Body of pancreas (tissue), 4 donors: ENCODE measurements around the gene OGFR.

Experiments
- POLR2A ChIP-seq, 3 donors: fragments of 450-650 bp; IDR thresholded peaks; one replicate each; pipeline ENCODE4 v1.6.1; 2016; ENCODE audit warnings: antibody characterized with exemption in 3 of 3, mild to moderate bottlenecking in 2 of 3
- TF ChIP-seq, protein P1 (sequence below), 7 experiments: fragments of 450-650 bp in 4 of 7; fragments of 200-600 bp in 3 of 7; sonication (generic) in 3 of 7; IDR thresholded peaks; one replicate each; pipeline ENCODE4 v1.5.1; 2016 to 2019; ENCODE audit warnings: antibody characterized with exemption in 7 of 7

- TF ChIP-seq POLR2A (IDR thresholded peaks at IDR 0.05), result no peak
- TF ChIP-seq, protein P1, sequence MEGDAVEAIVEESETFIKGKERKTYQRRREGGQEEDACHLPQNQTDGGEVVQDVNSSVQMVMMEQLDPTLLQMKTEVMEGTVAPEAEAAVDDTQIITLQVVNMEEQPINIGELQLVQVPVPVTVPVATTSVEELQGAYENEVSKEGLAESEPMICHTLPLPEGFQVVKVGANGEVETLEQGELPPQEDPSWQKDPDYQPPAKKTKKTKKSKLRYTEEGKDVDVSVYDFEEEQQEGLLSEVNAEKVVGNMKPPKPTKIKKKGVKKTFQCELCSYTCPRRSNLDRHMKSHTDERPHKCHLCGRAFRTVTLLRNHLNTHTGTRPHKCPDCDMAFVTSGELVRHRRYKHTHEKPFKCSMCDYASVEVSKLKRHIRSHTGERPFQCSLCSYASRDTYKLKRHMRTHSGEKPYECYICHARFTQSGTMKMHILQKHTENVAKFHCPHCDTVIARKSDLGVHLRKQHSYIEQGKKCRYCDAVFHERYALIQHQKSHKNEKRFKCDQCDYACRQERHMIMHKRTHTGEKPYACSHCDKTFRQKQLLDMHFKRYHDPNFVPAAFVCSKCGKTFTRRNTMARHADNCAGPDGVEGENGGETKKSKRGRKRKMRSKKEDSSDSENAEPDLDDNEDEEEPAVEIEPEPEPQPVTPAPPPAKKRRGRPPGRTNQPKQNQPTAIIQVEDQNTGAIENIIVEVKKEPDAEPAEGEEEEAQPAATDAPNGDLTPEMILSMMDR (IDR thresholded peaks at IDR 0.05), result no peak
Observed at GRCh38 chr20:62779417-62779685, 25.3 kb upstream of the OGFR start.
